WTC11 (cell line): ENCODE measurements around the gene PRSS38. TPM values are rescaled to one million over a fixed set of nuclear protein-coding genes. Genes with fewer than 3 reads are reported as not detected.

Experiments used
- ATAC-seq: fragments of 200-7000 bp; cut with Tn5 transposase; 2 replicates; pipeline ENCODE4 v1.10.0; 2021; ENCODE audit warnings: mild to moderate bottlenecking, moderate library complexity
- CTCF ChIA-PET: fragments of 300-600 bp; sonication (Branson Sonifier 250); formaldehyde crosslinking; loops from one replicate; lab custom pipeline; 2021; ENCODE audit warnings: antibody characterized with exemption; lab: Charles Lee
- POLR2A ChIA-PET: fragments of 350-600 bp; sonication (Branson Sonifier 250); formaldehyde crosslinking; loops from one replicate; lab custom pipeline; 2021; ENCODE audit warnings: antibody characterized with exemption; lab: Charles Lee
- DNase-seq: peaks from one replicate; pipeline ENCODE4 v3.0.0; 2021; ENCODE audit warnings: low spot score
- H3K27ac Mint-ChIP-seq: 2 replicates; pipeline ENCODE4 v1.8.0; 2021; ENCODE audit warnings: mixed read lengths
- H3K27me3 Mint-ChIP-seq: 2 replicates; pipeline ENCODE4 v1.8.0; 2021; ENCODE audit warnings: low read depth, mild to moderate bottlenecking, moderate library complexity, mixed read lengths
- H3K36me3 Mint-ChIP-seq: 2 replicates; pipeline ENCODE4 v1.8.0; 2021; ENCODE audit warnings: mixed read lengths
- H3K4me1 Mint-ChIP-seq: 2 replicates; pipeline ENCODE4 v1.8.0; 2022; ENCODE audit warnings: mixed read lengths
- H3K4me3 Mint-ChIP-seq: 2 replicates; pipeline ENCODE4 v1.8.0; 2021; ENCODE audit warnings: mild to moderate bottlenecking, moderate library complexity, mixed read lengths
- H3K9me3 Mint-ChIP-seq: 2 replicates; pipeline ENCODE4 v1.8.0; 2021; ENCODE audit warnings: mixed read lengths
- ARID4B ChIP-seq: sonication (generic); formaldehyde crosslinking; IDR thresholded peaks from 2 replicates; pipeline ENCODE4 v1.8.0; 2023; ENCODE audit warnings: missing genetic modification reagents, mild to moderate bottlenecking, borderline replicate concordance
- ATF3 ChIP-seq: sonication (generic); formaldehyde crosslinking; conservative IDR thresholded peaks from 2 replicates; pipeline ENCODE4 v1.8.1; 2022; ENCODE audit warnings: mild to moderate bottlenecking, missing genetic modification reagents
- E2F5 ChIP-seq: sonication (generic); formaldehyde crosslinking; IDR thresholded peaks from 2 replicates; pipeline ENCODE4 v1.8.1; 2022; ENCODE audit warnings: mild to moderate bottlenecking, moderate library complexity, missing genetic modification reagents
- ELF4 ChIP-seq: sonication (generic); formaldehyde crosslinking; IDR thresholded peaks from 2 replicates; pipeline ENCODE4 v1.8.1; 2022; ENCODE audit warnings: low read depth, mild to moderate bottlenecking, moderate library complexity, missing genetic modification reagents
- FOXK1 ChIP-seq: sonication (generic); formaldehyde crosslinking; IDR thresholded peaks from 2 replicates; pipeline ENCODE4 v1.8.0; 2022; ENCODE audit warnings: mild to moderate bottlenecking, moderate library complexity, missing genetic modification reagents
- GABPB1 ChIP-seq: sonication (generic); formaldehyde crosslinking; IDR thresholded peaks from 2 replicates; pipeline ENCODE4 v1.8.1; 2023; ENCODE audit warnings: mild to moderate bottlenecking, missing genetic modification reagents
- HMGA2 ChIP-seq: fragments of 250-450 bp; sonication (Bioruptor Pico); IDR thresholded peaks from 2 replicates; pipeline ENCODE4 v1.4.0; 2021; ENCODE audit warnings: mild to moderate bottlenecking, moderate library complexity
- IRF2 ChIP-seq: sonication (generic); formaldehyde crosslinking; IDR thresholded peaks from 2 replicates; pipeline ENCODE4 v1.8.0; 2022; ENCODE audit warnings: low read depth, missing genetic modification reagents, borderline replicate concordance
- KAT7 ChIP-seq: sonication (generic); formaldehyde crosslinking; IDR thresholded peaks from 2 replicates; pipeline ENCODE4 v1.8.1; 2023; ENCODE audit warnings: missing genetic modification reagents, mild to moderate bottlenecking, borderline replicate concordance
- NFYB ChIP-seq: sonication (generic); formaldehyde crosslinking; conservative IDR thresholded peaks from 2 replicates; pipeline ENCODE4 v1.8.0; 2022; ENCODE audit warnings: low read depth, missing genetic modification reagents
- NR2C2 ChIP-seq: sonication (generic); formaldehyde crosslinking; IDR thresholded peaks from 2 replicates; pipeline ENCODE4 v1.8.0; 2022; ENCODE audit warnings: mild to moderate bottlenecking, missing genetic modification reagents
- NR3C1 ChIP-seq: sonication (generic); formaldehyde crosslinking; conservative IDR thresholded peaks from 2 replicates; pipeline ENCODE4 v1.8.1; 2023; ENCODE audit warnings: low read depth, mild to moderate bottlenecking, missing genetic modification reagents
- SMAD4 ChIP-seq: sonication (generic); formaldehyde crosslinking; IDR thresholded peaks from 2 replicates; pipeline ENCODE4 v1.8.0; 2022; ENCODE audit warnings: mild to moderate bottlenecking, missing genetic modification reagents
- USF2 ChIP-seq: sonication (generic); formaldehyde crosslinking; IDR thresholded peaks from 2 replicates; pipeline ENCODE4 v1.8.1; 2023; ENCODE audit warnings: mild to moderate bottlenecking, missing genetic modification reagents, moderate library complexity
- ZNF263 ChIP-seq: sonication (generic); formaldehyde crosslinking; IDR thresholded peaks from 2 replicates; pipeline ENCODE4 v1.8.1; 2022; ENCODE audit warnings: low read depth, mild to moderate bottlenecking, moderate library complexity, missing genetic modification reagents
- ZNF396 ChIP-seq: fragments of 250-450 bp; sonication (Bioruptor Pico); IDR thresholded peaks from 2 replicates; pipeline ENCODE4 v1.8.0; 2021; ENCODE audit warnings: mild to moderate bottlenecking, moderate library complexity, borderline replicate concordance
- ZNF423 ChIP-seq: fragments of 250-450 bp; sonication (Bioruptor Pico); IDR thresholded peaks from 2 replicates; pipeline ENCODE4 v2.1.2; 2022; ENCODE audit warnings: mild to moderate bottlenecking, moderate library complexity
- ZNF425 ChIP-seq: fragments of 250-450 bp; sonication (Bioruptor Pico); conservative IDR thresholded peaks from 2 replicates; pipeline ENCODE4 v1.9.0; 2021; ENCODE audit warnings: mild to moderate bottlenecking
- ZNF512 ChIP-seq: sonication (generic); formaldehyde crosslinking; IDR thresholded peaks from 2 replicates; pipeline ENCODE4 v1.8.1; 2022; ENCODE audit warnings: missing genetic modification reagents, borderline replicate concordance
- total RNA-seq: library from RNA; stranded (reverse); gene quantifications from 3 replicates; pipeline ENCODE4 v1.2.3, GENCODE V29; 2021

PRSS38 gene
- total RNA-seq, 1 experiment from 2014 or later, result not detected

- peaks cover 35% of the 10 kb centered on the region for H3K36me3 Mint-ChIP-seq
- H3K27ac Mint-ChIP-seq, result no peak overlapping the region
- POLR2A ChIA-PET, result no interaction called here
- no peaks in the 10 kb centered on the region for H3K9me3 Mint-ChIP-seq
- ATAC-seq (no peak), DNase-seq (no peak)
- H3K4me1 Mint-ChIP-seq, result no peaks in the 10 kb centered on the region
- no peaks in the 10 kb centered on the region for H3K27me3 Mint-ChIP-seq
- H3K4me3 Mint-ChIP-seq, result no peak overlapping the region
- CTCF ChIA-PET, result interaction anchor here (2.6 kb wide), 1 partner anchor 185 kb away, joined by 10 read pairs; no protein-coding TSS in a partner anchor
- no peak for TF ChIP-seq NR2C2 (CRISPR knock-in tag)
- TF ChIP-seq SMAD4 (CRISPR knock-in tag), result no peak
- no peak for TF ChIP-seq ZNF423 (CRISPR knock-in tag)
- no peak for TF ChIP-seq ELF4
- TF ChIP-seq FOXK1 (CRISPR knock-in tag), result no peak
- no peak for TF ChIP-seq HMGA2 (CRISPR knock-in tag)
- TF ChIP-seq NFYB (CRISPR knock-in tag), result no peak
- TF ChIP-seq ZNF396 (CRISPR knock-in tag), result no peak
- TF ChIP-seq KAT7 (CRISPR knock-in tag), result no peak
- TF ChIP-seq ZNF263, result no peak
- no peak for TF ChIP-seq ZNF425 (CRISPR knock-in tag)
- TF ChIP-seq E2F5 (CRISPR knock-in tag), result no peak
These were observed 46.8 kb upstream of the PRSS38 start for GRCh38 chr1:227768640-227769039.

- Mint-ChIP-seq H3K36me3 (peaks cover 30% of the 10 kb centered on the region), H3K4me3 (no peak overlapping the region), H3K27ac (no peak overlapping the region), H3K4me1 (no peaks in the 10 kb centered on the region), H3K27me3 (no peaks in the 10 kb centered on the region), H3K9me3 (no peaks in the 10 kb centered on the region)
- ATAC-seq (no peak), DNase-seq (no peak)
- CTCF ChIA-PET, result interaction anchor here (2.6 kb wide), 1 partner anchor 184 kb away, joined by 10 read pairs; no protein-coding TSS in a partner anchor
- TF ChIP-seq ZNF512 (CRISPR knock-in tag), result no peak
- no peak for TF ChIP-seq GABPB1 (CRISPR knock-in tag)
- TF ChIP-seq ARID4B (CRISPR knock-in tag), result no peak
- TF ChIP-seq NR3C1 (CRISPR knock-in tag), result no peak
- TF ChIP-seq USF2 (CRISPR knock-in tag), result no peak
- TF ChIP-seq ZNF396 (CRISPR knock-in tag), result no peak
- no peak for TF ChIP-seq IRF2 (CRISPR knock-in tag)
- TF ChIP-seq ATF3 (CRISPR knock-in tag), result no peak
- POLR2A ChIA-PET, result no interaction called here
These were observed 46.2 kb upstream of the PRSS38 start for GRCh38 chr1:227769047-227769935.
